ENCODE results near the gene ACOXL.
"Not testable (repeated sequence)": the region's sequence is repeated elsewhere in the genome, so short reads cannot be mapped to it uniquely, and the experiment has no call there.

ACOXL gene

DNA sequence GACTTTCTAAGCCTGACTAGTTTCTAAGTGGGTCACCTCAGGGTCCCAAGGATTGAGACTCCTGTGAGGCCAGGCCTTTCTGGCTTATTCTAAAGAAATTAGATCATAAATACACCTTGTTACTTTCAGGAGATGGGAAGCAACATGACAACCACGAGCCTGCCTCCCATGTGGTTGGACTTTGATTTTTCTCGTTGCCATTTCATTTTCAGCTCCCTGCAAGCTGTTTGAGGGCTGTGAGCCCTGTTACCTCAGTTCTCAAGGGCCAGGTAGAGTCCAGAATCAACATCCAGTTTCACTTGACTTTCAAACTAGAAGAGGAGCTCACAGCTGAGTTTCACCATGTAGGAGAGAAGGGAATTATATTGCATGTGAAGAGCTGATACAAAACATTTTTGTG is 228.6 kb downstream of the ACOXL start:
- no peak for DNase-seq (ENCODE audit: low read depth in 4 of 4, low spot score in 1 of 4)

- DNase-seq (ENCODE audit: low read depth in 4 of 4, low spot score in 1 of 4): not testable (repeated sequence)
Observed at GRCh38 chr2:110961643-110962042, 229.3 kb downstream of the ACOXL start.

- DNase-seq (ENCODE audit: low read depth in 4 of 4, low spot score in 1 of 4): no peak
Observed at GRCh38 chr2:110969696-110970095, 237.3 kb downstream of the ACOXL start.

GRCh38 chr2:110970201-110970600 is 237.8 kb downstream of the ACOXL start:
- DNase-seq (ENCODE audit: low read depth in 4 of 4, low spot score in 1 of 4): no peak

- DNase-seq (ENCODE audit: low read depth in 4 of 4, low spot score in 1 of 4): no peak
Observed at GRCh38 chr2:110971811-110972210, 239.4 kb downstream of the ACOXL start.

- DNase-seq (ENCODE audit: low read depth in 4 of 4, low spot score in 1 of 4): no peak
Observed at GRCh38 chr2:110973262-110973661, 240.9 kb downstream of the ACOXL start.

- DNase-seq (ENCODE audit: low read depth in 4 of 4, low spot score in 1 of 4): no peak
Observed at GRCh38 chr2:110977403-110977802, 245.0 kb downstream of the ACOXL start.

- DNase-seq (ENCODE audit: low read depth in 4 of 4, low spot score in 1 of 4): no peak
Observed at GRCh38 chr2:110978148-110978547, 245.8 kb downstream of the ACOXL start.

- DNase-seq (ENCODE audit: low read depth in 4 of 4, low spot score in 1 of 4): no peak
Observed at GRCh38 chr2:110978756-110979470, 246.5 kb downstream of the ACOXL start.

GRCh38 chr2:110979471-110980338 is 247.3 kb downstream of the ACOXL start:
- no peak for DNase-seq (ENCODE audit: low read depth in 4 of 4, low spot score in 1 of 4)

DNA sequence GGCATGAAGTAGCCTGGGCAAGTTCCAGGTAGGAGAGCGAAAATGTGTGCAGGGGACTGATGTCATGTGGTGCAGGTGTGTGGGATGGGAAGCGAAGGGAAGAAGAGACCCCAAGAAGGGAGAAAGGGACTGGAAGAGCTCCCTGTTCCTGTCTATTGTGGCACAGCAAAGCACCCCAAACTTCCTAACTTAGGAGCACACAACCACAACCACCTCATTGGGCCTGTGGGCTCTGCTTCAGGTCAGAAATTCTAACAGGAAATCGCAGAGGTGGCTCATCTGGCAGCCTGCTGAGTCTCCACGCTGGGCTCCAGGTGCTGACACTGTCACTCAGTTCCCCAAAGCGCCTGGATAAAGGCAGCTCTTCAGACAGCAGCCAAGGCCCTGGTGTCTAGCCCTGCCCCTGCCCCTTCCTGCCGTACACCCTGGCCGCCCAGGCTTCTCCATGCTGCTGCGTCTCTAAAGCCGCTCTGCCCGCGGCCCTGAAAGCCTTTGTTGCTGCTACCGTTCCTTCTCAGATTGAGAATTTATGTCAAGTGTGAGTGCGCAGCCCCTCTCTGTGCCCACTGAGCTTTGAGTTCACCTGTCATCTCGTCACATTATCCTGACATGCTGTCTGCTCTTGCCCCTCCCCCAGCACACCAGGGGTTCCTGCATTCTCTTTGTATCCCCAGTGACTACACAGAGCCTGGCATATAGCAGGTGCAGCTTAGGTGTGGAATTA is 248.1 kb downstream of the ACOXL start:
- DNase-seq (ENCODE audit: low read depth in 4 of 4, low spot score in 1 of 4): no peak

DNA sequence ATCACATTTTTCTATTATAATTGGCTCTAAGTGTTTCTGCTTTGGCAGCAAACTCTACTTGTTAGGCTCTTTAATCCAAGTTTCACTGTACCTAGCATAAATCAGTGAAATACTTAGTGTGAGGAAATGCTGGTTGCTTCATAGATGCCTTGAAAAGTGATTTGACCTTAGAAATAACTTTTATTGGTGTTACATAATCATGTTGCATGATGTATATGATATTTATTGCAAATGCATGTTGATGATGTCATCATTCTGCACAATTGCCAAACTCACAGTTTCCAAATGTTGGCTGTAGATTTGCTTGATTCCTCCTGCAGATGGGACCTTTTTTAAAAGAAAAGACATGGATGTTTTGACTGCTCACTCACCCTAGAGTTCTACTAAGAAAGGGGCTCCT is 250.8 kb downstream of the ACOXL start:
- no peak for DNase-seq (ENCODE audit: low read depth in 4 of 4, low spot score in 1 of 4)

DNA sequence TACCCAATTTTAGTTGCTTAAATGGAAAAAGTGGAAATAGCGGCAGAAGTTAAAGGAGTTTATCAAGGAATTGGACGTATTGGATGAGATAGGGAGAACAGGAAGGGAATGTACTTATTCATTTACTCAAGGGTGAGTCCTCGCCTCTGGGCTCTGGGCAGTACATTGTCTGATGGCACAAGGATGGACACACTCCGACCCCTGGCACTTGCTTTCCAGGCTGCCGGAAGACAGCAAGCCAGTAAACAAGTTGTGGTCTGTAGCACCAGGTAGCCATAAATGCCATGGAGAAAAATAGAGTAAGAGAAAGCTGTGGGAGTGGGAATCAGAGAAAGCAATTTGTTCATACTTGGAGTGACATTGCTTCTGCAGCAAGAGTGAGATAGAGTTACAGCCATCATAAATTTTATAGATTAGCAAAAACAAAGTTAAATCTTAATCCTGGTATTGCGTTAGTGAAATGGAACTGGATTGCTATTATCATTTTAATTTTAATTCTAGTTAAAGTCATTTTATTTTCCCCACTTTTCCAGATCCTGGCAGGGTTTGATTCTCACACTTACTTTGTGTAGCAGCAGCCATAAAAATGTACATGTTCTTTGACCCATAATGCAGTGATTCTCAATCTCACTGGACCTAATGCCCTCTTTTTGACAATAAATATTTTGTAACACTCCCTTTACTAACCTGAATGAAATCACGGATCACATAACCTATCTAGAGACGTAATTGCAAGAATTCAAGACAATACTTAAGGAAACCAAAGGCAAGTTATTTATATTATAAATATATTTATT is 252.5 kb downstream of the ACOXL start:
- DNase-seq (ENCODE audit: low read depth in 4 of 4, low spot score in 1 of 4): no peak

- no peak for DNase-seq (ENCODE audit: low read depth in 4 of 4, low spot score in 1 of 4)
Observed at GRCh38 chr2:110990440-110990839, 258.1 kb downstream of the ACOXL start.

GRCh38 chr2:110991911-110992310 is 259.5 kb downstream of the ACOXL start:
- DNase-seq (ENCODE audit: low read depth in 4 of 4, low spot score in 1 of 4): no peak

GRCh38 chr2:110992886-110993285 is 260.5 kb downstream of the ACOXL start:
- no peak for DNase-seq (ENCODE audit: low read depth in 4 of 4, low spot score in 1 of 4)

GRCh38 chr2:110993557-110994231 is 261.3 kb downstream of the ACOXL start:
- peak in 1 of 4 experiments; percentile 5 for DNase-seq (ENCODE audit: low read depth in 4 of 4, low spot score in 1 of 4)

DNA sequence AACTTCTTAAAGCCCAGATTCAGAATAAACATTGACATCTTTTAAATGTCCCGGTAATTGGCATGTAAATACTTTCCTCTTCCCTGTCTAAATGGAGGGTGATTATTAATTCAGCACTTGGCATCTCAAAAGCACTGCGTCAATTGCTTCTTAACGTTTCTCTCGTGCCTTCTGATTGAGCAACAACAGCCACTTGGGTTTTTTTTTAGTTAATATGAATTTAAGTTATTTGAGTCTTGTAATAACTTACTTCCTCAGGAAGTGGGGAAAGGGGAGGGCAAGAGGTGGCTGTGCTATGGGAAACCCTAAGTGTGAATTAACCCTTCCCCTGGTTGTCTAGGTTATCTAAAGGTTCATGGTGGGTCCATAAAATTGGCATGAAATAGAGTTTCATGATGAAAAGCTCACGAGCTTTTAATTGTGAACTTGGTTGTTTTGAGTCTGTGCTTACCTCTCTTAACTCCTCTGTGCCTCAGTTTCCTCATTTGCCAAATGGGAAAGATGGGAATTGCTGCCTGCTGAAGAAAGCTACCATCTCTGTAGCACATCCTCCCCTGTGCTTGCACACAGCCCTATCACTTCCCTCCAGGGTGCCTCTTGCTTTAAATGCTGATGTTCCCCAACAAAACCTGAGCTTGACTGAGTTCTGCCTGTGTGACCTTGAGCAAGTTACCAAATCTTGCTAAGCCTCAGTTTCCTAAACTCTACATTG is 262.0 kb downstream of the ACOXL start:
- no peak for DNase-seq (ENCODE audit: low read depth in 4 of 4, low spot score in 1 of 4)

GRCh38 chr2:110995911-110996310 is 263.5 kb downstream of the ACOXL start:
- no peak for DNase-seq (ENCODE audit: low read depth in 4 of 4, low spot score in 1 of 4)
